Adipose tissue (tissue), 3 donors: ENCODE measurements around the gene PPIL1. TPM values are rescaled to one million over a fixed set of nuclear protein-coding genes. Genes with fewer than 3 reads are reported as not detected.
"Not testable (repeated sequence)": the region's sequence is repeated elsewhere in the genome, so short reads cannot be mapped to it uniquely, and the experiment has no call there.

Experiments used
- H3K27ac ChIP-seq: one replicate; pipeline ENCODE4 v1.5.1; 2013; ENCODE audit warnings: low read depth, low read length
- WGBS, 3 donors: extraction: QIAGEN DNeasy Blood & Tissue Kit; methylation state at CpG; one replicate each; pipeline ENCODE4 v1.1.7; 2013; 5-methylcytosine and 5-hydroxymethylcytosine counted together
- polyA plus RNA-seq, 3 donors: library from polyadenylated mRNA; stranded (reverse); fragments of 200-250 nt; gene quantifications; one replicate each; pipeline ENCODE4 v1.2.3, GENCODE V29; 2013
- donor health status: healthy with polysubstance abuse.
- donor health status: Bipolar disorder and iron deficiency.
- donor health status: healthy.

The PPIL1 gene
- polyA plus RNA-seq, 3 donors = 13.0 to 46.3 (median 13.3) TPM

GRCh38 chr6:36893976-36894932, 19.7 kb upstream of the PPIL1 start:
- 88 to 94% (median 94%) methylated on average over 8 of the region's 8 CpGs for WGBS, 3 donors

GRCh38 chr6:36891153-36891552, 16.6 kb upstream of the PPIL1 start:
- not testable (repeated sequence) for H3K27ac ChIP-seq
- 93 to 100% (median 97%) methylated on average over 2 of the region's 2 CpGs for WGBS, 3 donors

More at GRCh38 chr6:36893976-36894932, 19.7 kb upstream of the PPIL1 start:
- H3K27ac ChIP-seq = no peak overlapping the region

- H3K27ac ChIP-seq = no peak overlapping the region
- 89 to 94% (median 92%) methylated on average over 3 of the region's 3 CpGs for WGBS, 3 donors
These were observed 15.6 kb upstream of the PPIL1 start for GRCh38 chr6:36890112-36890663.

GRCh38 chr6:36888654-36889481, 14.3 kb upstream of the PPIL1 start:
- 17 to 58% (median 54%) methylated on average over 6 of the region's 6 CpGs for WGBS, 3 donors
- no peak overlapping the region for H3K27ac ChIP-seq

GRCh38 chr6:36888115-36888643, 13.6 kb upstream of the PPIL1 start:
- H3K27ac ChIP-seq = no peak overlapping the region
- 92 to 95% (median 94%) methylated on average over 7 of the region's 7 CpGs for WGBS, 3 donors

- WGBS, 3 donors = 64 to 78% (median 71%) methylated on average over 10 of the region's 10 CpGs
- no peak overlapping the region for H3K27ac ChIP-seq
These were observed 12.5 kb upstream of the PPIL1 start for GRCh38 chr6:36886950-36887618.

- whole genome bisulfite sequencing, 3 donors = 2 to 3% (median 3%) methylated on average over 46 to 48 of the region's 48 CpGs
- no peak within 1 kb of the TSS for H3K27ac ChIP-seq
These were observed 11.1 kb upstream of the PPIL1 start, which contains the start of gene C6orf89 for GRCh38 chr6:36885461-36886401. TSS of gene C6orf89 (plus strand) at chr6:36885952. CDS start at chr6:36899445, 13,493 bp downstream.

- H3K27ac ChIP-seq = no peak overlapping the region
- 93 to 98% (median 98%) methylated on average over 3 of the region's 3 CpGs for WGBS, 3 donors
These were observed 10.0 kb upstream of the PPIL1 start for GRCh38 chr6:36884610-36885009.

- WGBS, 3 donors = 32 to 42% (median 33%) methylated on average over 6 of the region's 6 CpGs
- H3K27ac ChIP-seq = no peak overlapping the region
These were observed 639 bp upstream of the PPIL1 start for GRCh38 chr6:36875250-36875633.

- 4 to 16% (median 13%) methylated on average over 11 of the region's 11 CpGs for WGBS, 3 donors
- H3K27ac ChIP-seq = no peak overlapping the region
These were observed 776 bp downstream of the PPIL1 start for GRCh38 chr6:36873612-36874442.

- H3K27ac ChIP-seq = no peak overlapping the region
- WGBS, 3 donors = 83 to 93% (median 89%) methylated on average over 1 of the region's 1 CpG
These were observed 1.5 kb downstream of the PPIL1 start for GRCh38 chr6:36873115-36873514.

GRCh38 chr6:36871686-36872085, 2.9 kb downstream of the PPIL1 start:
- 58 to 96% (median 92%) methylated on average over 3 of the region's 3 CpGs for WGBS, 3 donors
- no peak overlapping the region for H3K27ac ChIP-seq

- WGBS, 3 donors = 65 to 85% (median 81%) methylated on average over 4 of the region's 4 CpGs
- no peak overlapping the region for H3K27ac ChIP-seq
These were observed 7.0 kb downstream of the PPIL1 start for GRCh38 chr6:36867471-36868224.

- 74 to 78% (median 75%) methylated on average over 2 of the region's 2 CpGs for WGBS, 3 donors
- no peak overlapping the region for H3K27ac ChIP-seq
These were observed 8.8 kb downstream of the PPIL1 start for GRCh38 chr6:36865835-36866234.

GRCh38 chr6:36863670-36864540, 10.7 kb downstream of the PPIL1 start:
- 61 to 93% (median 92%) methylated on average over 12 of the region's 12 CpGs for WGBS, 3 donors
- H3K27ac ChIP-seq = no peak overlapping the region
